ENCODE results near the gene CRADD. TPM values are rescaled to one million over a fixed set of nuclear protein-coding genes. Genes with fewer than 3 reads are reported as not detected.

CRADD gene
- total RNA-seq, 1 donor from 2014 or later, result 19.1 TPM

- H3K36me3 ChIP-seq (ENCODE audit: control insufficient read depth, insufficient read depth, low read length), result no peaks in the 10 kb centered on the region
- TF ChIP-seq, protein P1, sequence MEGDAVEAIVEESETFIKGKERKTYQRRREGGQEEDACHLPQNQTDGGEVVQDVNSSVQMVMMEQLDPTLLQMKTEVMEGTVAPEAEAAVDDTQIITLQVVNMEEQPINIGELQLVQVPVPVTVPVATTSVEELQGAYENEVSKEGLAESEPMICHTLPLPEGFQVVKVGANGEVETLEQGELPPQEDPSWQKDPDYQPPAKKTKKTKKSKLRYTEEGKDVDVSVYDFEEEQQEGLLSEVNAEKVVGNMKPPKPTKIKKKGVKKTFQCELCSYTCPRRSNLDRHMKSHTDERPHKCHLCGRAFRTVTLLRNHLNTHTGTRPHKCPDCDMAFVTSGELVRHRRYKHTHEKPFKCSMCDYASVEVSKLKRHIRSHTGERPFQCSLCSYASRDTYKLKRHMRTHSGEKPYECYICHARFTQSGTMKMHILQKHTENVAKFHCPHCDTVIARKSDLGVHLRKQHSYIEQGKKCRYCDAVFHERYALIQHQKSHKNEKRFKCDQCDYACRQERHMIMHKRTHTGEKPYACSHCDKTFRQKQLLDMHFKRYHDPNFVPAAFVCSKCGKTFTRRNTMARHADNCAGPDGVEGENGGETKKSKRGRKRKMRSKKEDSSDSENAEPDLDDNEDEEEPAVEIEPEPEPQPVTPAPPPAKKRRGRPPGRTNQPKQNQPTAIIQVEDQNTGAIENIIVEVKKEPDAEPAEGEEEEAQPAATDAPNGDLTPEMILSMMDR (IDR thresholded peaks at IDR 0.05; ENCODE audit: insufficient read depth, low read length, poor library complexity, severe bottlenecking), result no peak
- H3K4me3 ChIP-seq (ENCODE audit: low read depth, low read length), result no peak overlapping the region
- DNase-seq (ENCODE audit: low read depth), result no peak
- H3K27me3 ChIP-seq (ENCODE audit: control insufficient read depth, insufficient read depth, low read length), result no peaks in the 10 kb centered on the region
These were observed 13.5 kb upstream of the CRADD start for GRCh38 chr12:93663729-93664084.

GRCh38 chr12:93664573-93665138, 12.5 kb upstream of the CRADD start:
- no peak for DNase-seq (ENCODE audit: low read depth)
- TF ChIP-seq, protein P1 (IDR thresholded peaks at IDR 0.05; ENCODE audit: insufficient read depth, low read length, poor library complexity, severe bottlenecking), result no peak
- Histone ChIP-seq H3K27me3 (ENCODE audit: control insufficient read depth, insufficient read depth, low read length) (no peaks in the 10 kb centered on the region), H3K36me3 (ENCODE audit: control insufficient read depth, insufficient read depth, low read length) (no peaks in the 10 kb centered on the region), H3K4me3 (ENCODE audit: low read depth, low read length) (no peak overlapping the region)

DNA sequence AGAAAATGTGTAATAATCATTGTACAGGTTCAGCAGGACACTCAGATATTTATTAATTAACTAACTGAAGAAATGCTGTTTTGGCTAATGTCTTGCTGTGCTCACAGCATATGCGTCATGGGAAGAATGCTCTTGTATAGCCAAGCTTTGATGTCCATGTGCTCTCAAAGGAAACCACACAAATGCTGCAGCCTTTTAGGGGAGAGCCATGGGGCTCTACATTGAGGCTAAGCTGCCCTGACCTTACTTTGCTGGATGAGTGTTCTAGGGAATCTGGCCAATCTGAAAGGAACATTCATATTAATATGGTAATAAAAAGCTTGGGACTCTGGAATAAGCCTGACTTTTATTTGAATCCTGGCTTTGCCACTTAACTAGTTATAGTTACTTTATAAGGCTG, 9.5 kb upstream of the CRADD start:
- no peaks in the 10 kb centered on the region for H3K27me3 ChIP-seq (ENCODE audit: control insufficient read depth, insufficient read depth, low read length)
- H3K36me3 ChIP-seq (ENCODE audit: control insufficient read depth, insufficient read depth, low read length), result no peaks in the 10 kb centered on the region
- H3K4me3 ChIP-seq (ENCODE audit: low read depth, low read length), result no peak overlapping the region
- DNase-seq (ENCODE audit: low read depth), result no peak
- TF ChIP-seq, protein P1 (IDR thresholded peaks at IDR 0.05; ENCODE audit: insufficient read depth, low read length, poor library complexity, severe bottlenecking), result no peak

GRCh38 chr12:93668919-93669418, 8.2 kb upstream of the CRADD start:
- H3K27me3 ChIP-seq (ENCODE audit: control insufficient read depth, insufficient read depth, low read length), result no peaks in the 10 kb centered on the region
- TF ChIP-seq, protein P1 (IDR thresholded peaks at IDR 0.05; ENCODE audit: insufficient read depth, low read length, poor library complexity, severe bottlenecking), result no peak
- no peak overlapping the region for H3K4me3 ChIP-seq (ENCODE audit: low read depth, low read length)
- no peak for DNase-seq (ENCODE audit: low read depth)
- H3K36me3 ChIP-seq (ENCODE audit: control insufficient read depth, insufficient read depth, low read length), result no peaks in the 10 kb centered on the region

DNA sequence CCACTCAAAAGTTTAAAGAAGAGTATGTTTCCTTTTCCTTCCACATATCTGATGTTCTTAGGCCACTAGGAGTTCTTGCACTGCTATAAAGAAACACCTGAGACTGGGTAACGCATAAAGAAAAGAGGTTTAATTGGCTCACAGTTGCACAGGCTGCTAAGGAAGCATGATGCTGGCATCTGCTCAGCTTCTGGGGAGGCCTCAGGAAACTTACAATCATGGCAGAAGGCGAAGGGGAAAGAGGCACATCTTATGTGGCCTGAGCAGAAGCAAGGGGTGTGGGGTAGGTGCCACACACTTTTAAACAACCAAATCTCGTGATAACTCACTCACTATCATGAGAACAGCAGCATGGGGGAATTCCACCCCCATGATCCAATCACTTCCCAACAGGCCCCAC, 7.7 kb upstream of the CRADD start:
- H3K36me3 ChIP-seq (ENCODE audit: control insufficient read depth, insufficient read depth, low read length), result no peaks in the 10 kb centered on the region
- H3K4me3 ChIP-seq (ENCODE audit: low read depth, low read length), result no peak overlapping the region
- TF ChIP-seq, protein P1 (IDR thresholded peaks at IDR 0.05; ENCODE audit: insufficient read depth, low read length, poor library complexity, severe bottlenecking), result no peak
- no peak for DNase-seq (ENCODE audit: low read depth)
- no peaks in the 10 kb centered on the region for H3K27me3 ChIP-seq (ENCODE audit: control insufficient read depth, insufficient read depth, low read length)

DNA sequence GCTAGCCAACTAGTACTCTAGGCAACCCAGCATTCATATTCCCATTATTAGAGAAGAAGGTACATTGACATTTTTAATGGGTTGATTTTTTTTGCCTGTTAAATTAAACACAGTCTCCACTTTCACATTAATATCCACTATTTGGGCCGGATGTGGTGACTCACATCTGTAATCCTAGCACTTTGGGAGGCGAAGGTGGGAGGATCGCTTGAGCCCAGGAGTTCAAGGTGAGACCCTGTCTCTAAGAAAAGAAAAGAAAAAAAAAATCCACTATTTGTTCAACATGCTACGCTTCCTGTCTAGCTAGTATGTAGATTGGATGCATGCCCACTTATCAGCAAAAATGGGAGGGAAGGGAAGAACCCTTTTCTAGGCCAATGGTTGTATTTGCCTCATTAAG, 7.1 kb upstream of the CRADD start:
- TF ChIP-seq, protein P1 (IDR thresholded peaks at IDR 0.05; ENCODE audit: insufficient read depth, low read length, poor library complexity, severe bottlenecking), result no peak
- no peaks in the 10 kb centered on the region for H3K36me3 ChIP-seq (ENCODE audit: control insufficient read depth, insufficient read depth, low read length)
- H3K27me3 ChIP-seq (ENCODE audit: control insufficient read depth, insufficient read depth, low read length), result no peaks in the 10 kb centered on the region
- no peak for DNase-seq (ENCODE audit: low read depth)
- no peak overlapping the region for H3K4me3 ChIP-seq (ENCODE audit: low read depth, low read length)

Measured in kidney epithelial cell (primary cell).